ENCODE results near the gene PI16.
"Not testable (repeated sequence)": the region's sequence is repeated elsewhere in the genome, so short reads cannot be mapped to it uniquely, and the experiment has no call there.

Gene PI16

GRCh38 chr6:36976509-36976908 is 22.0 kb downstream of the PI16 start:
- no peak for DNase-seq (ENCODE audit: low read depth)

- no peak for DNase-seq (ENCODE audit: low read depth)
Measured at GRCh38 chr6:36976931-36977330, 22.4 kb downstream of the PI16 start.

GRCh38 chr6:36977470-36977941 is 23.0 kb downstream of the PI16 start:
- no peak for DNase-seq (ENCODE audit: low read depth)

- DNase-seq (ENCODE audit: low read depth), result no peak
Measured at GRCh38 chr6:36978421-36979346, 24.1 kb downstream of the PI16 start.

DNA sequence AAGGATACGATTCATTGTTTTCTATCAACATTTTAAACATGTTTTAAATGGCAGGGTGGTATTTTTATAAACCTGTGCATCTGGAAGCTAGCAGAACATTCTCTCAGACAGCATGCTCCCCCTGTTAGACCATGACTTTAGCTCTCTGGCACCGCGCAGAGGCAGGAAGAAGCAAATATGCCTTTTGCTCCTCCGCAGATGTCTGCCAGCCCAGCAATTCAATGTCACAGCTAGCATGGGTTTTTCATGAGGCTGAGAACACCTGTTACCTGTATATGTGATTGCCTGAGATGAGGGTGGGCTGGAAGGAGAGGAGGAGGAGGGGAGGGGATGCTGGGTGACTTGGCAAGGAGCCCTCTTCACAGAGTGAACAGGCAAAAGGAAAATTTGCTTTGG is 24.8 kb downstream of the PI16 start:
- no peak for DNase-seq (ENCODE audit: low read depth)

DNA sequence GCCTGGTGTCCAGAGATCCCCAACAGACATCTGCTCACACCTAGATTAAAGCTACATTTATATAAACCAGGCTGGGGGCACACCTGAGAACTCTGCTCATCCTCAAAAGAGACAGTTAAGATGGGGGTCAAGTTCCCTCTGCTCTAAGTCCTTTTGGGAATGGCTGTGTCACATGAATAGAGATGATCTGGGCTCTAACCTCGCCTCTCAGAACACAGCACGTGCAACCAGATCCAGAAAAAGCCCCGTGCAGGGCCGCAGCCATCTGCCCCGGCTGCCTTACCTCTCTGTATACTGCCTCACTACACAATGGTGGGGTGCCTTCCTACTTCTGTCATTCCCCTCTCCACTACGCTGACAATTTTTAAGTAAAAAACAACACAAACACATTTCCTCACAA is 25.6 kb downstream of the PI16 start:
- DNase-seq (ENCODE audit: low read depth), result no peak

DNA sequence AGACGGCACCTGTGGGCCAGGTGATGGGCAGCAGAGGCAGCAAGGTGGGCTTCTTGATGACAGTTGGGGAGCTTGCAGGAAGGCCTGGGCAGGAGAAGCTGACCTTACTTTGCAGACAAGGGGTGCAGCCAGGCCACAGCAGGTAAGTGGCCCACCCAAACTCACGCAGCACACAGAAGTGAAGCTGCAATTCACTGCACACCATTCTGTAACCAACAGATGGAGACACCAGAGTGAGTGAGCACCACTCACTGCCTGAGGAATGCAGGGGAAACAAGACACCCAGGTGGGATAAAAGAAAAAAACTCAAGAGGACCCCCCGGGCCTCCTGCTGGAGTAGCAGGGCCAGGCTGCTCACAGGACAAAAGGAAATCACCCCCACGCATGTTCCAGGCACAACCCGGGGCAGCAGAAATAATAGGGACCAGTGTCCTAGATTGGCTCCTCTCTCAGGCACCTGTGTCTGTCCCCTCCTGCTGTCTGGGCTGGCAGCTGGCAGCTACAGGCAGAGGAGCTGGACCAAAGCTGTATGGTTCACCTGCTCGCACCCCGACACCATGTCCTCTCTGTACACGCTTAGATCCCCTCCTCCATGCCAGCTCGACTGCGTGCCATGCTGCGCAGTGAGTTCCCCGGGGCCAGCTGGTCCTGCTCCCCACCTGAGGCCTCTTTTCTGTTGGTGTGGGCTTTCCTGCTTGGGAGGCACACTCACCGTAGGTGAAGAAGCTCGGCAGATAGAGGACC is 26.5 kb downstream of the PI16 start:
- DNase-seq (ENCODE audit: low read depth), result no peak

- no peak for DNase-seq (ENCODE audit: low read depth)
Measured at GRCh38 chr6:36983538-36983937, 29.0 kb downstream of the PI16 start.

DNA sequence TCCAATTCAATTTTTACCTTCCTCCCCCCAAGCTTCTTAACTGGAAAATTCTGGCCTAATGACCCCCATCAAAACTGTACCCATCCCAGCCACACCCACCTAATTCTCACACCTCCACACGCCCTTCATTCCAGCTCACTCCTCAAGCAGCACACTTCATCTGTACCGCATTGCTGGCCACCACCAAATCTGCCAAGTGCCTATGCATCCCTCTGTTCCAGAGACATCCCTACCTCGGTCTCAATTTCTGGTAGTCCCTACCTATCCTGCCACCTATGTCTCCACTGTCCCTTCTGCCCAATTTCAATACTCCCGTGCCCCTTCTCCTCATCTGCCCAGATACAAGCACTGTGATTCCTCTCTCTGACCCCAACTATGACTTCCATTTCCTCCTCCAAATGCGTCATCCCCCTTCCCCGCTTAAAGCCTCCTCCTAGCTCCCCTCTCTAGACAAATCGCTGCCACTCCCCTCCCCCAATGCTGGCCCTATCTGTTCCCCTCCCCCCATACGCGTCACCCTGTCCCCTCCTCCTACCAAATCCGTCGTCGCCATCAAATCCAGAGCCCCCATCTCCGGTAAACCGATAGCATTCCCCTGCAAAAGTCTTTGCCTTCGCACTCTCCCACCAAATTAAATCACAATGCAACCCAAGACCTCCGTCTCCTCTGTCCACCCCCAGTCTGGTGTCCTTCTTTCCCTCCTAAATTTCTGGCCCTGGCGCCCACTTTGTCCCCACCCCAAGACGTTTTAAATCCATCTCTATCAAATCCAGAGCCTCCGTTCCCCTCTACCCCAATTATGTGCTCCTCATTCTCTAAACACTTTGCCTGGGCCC is 30.3 kb downstream of the PI16 start:
- DNase-seq (ENCODE audit: low read depth), result peak; percentile 25

DNA sequence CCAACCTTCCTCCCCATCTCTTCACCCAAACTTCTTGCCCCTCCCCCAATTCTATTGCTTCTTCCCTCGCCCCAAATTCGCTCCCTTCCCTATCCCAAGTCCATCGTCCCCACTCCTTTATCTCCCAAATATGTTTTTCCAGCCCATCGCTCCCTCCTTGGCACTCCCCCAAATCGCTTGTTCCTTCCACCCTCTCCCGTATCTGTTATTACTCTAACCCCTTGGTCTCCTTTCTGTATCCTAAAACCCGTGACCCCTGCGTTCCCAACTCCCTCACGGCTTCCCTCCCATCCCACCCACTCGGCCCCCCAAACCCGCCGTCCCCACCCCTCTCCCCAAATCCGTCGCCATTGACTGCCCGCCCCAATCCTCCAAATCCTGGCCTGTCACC is 30.9 kb downstream of the PI16 start:
- no peak for DNase-seq (ENCODE audit: low read depth)

DNA sequence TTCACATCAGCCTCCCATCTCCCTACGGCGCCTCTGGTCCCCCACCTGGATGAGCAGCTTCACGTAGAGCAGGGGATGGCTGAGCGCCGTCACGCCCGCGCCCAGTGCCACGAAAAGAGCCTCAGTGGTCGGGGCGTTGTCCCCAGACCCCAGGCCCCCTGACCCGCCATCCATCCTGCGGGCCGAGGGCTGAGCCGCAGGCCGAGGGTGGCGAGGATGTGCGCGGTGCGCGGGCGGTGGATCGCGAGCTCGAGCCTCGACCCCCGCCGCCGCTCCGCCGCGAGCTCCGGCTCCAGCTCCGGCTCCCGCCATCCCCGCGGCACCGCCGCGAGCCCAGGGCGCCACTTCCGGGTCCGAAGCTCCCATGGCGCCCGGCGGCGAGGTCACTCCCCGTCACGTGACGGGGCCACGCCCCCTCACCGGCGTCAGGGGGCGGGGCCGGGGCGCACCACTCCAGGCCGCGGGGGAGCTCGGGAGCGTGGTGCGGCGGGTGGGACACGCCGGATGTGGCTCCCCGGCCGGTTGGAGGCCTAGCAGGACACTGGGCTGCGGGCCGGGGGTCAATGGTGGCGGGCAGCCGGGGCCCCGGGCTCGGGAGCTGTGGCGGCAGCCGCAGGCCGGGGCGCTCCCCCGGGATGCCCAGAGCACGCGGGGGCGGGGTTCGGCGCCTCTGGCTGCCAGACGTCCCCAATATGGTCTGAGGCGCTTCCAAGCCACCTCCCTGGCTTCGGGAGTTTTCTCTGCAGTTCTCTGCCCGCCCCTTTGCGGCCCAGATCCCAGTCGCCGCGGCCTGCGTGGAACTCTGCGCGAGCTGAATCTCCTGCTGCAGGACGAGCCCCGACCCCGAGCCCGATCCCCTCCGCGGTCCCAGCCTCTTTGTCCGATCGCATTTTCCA is 31.5 kb downstream of the PI16 start, which contains the start of gene MTCH1:
Gene MTCH1, minus strand, starts transcription at position 389 of the 896 bp plus-strand sequence. Its CDS starts 23 bp downstream, at position 366.
- peak; percentile 73 for DNase-seq (ENCODE audit: low read depth)

GRCh38 chr6:36986704-36987047 is 32.1 kb downstream of the PI16 start:
- no peak for DNase-seq (ENCODE audit: low read depth)

DNA sequence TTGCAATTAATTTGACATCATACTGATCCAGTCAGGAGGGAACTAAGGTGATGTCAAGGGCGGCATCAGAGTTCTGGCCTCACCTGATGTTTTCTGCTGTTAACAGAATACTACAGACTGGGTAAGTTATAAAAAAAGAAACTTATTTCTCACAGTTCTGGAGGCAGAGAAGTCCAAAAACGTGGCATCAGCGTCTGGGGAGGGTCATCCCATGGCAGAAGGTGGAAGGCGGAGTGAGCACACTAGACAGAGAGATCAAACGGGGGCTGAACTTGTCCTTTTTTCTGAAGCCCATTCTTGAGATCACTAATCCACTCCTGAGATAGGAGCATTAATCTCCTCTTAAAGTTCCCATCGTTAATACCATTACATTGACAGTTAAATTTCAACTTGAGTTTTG is 34.7 kb downstream of the PI16 start:
- DNase-seq (ENCODE audit: low read depth), result no peak

GRCh38 chr6:36990401-36990800 is 35.9 kb downstream of the PI16 start:
- DNase-seq (ENCODE audit: low read depth), result not testable (repeated sequence)

- no peak for DNase-seq (ENCODE audit: low read depth)
Measured at GRCh38 chr6:36997811-36998722, 43.5 kb downstream of the PI16 start.

DNA sequence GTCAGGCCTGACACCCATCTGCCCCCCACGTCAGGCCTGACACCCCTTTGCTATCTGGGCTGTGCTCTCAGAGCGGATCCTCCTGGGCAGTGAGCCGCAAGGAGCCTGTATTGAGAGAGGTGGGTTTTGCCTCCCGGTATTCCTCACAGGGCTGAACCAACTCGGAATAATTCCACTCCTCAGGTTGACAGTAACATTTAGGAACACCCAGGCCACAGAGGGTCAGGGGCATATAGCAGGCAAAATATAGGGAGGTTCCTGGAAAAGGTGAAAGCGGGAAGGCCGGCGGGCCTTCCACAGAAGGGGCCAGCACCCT is 44.1 kb downstream of the PI16 start:
- DNase-seq (ENCODE audit: low read depth), result no peak

DNA sequence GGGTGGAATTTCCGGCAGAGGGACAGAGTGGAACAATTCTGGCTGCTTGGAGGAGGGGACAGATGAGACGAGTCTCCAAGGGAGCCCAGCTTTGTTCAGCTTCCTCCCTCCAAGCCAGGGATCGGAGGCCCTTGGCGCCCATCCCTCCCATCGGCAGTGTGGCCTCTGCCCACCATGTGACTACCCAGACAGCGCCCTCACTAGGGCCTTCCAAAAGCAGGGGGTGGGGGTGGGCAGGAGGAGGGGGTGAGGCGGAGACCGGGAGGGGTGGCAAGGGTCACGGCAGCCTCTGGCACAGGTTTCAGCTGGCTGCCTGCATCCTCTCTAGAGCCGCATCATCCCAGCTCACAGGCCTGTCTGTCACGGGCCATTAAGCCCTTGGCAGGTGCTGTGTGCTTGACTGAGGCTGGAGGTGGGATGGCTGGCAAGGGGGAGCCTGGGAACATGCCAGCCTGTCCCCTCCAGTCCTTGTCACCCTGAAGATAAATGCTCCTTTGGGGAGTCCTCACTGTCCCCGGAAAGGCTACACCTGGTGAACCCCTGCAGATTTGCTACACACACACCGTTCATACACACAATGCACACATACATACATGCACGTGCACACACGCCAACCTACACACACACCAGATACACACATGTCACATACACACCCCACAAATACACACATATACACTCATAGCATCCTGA is 44.7 kb downstream of the PI16 start:
- no peak for DNase-seq (ENCODE audit: low read depth)

GRCh38 chr6:36999751-37000125 is 45.2 kb downstream of the PI16 start:
- DNase-seq (ENCODE audit: low read depth), result no peak
